Keratinocyte (primary cell): ENCODE measurements around the gene CACNA1C.

ENCODE experiments used
- CTCF ChIP-seq, 3 experiments: IDR thresholded peaks in 1 of 3; conservative IDR thresholded peaks in 1 of 3; optimal IDR thresholded peaks in 1 of 3; 2 replicates in 2 of 3; 3 replicates in 1 of 3; pipeline versions ENCODE3 to v1.5.1; 2011; ENCODE audit warnings: low read length in 3 of 3, mild to moderate bottlenecking in 3 of 3, moderate library complexity in 2 of 3, control low read depth in 1 of 3, inconsistent platforms in 1 of 3; ENCODE audit not compliant: insufficient read depth in 2 of 3; ENCODE audit errors: extremely low read depth in 1 of 3
- EZH2 ChIP-seq: IDR thresholded peaks from one replicate; pipeline ENCODE4 v1.6.1; 2012; ENCODE audit warnings: inconsistent platforms, mild to moderate bottlenecking, low read length, moderate library complexity

GRCh38 chr12:2374092-2374906, 321.5 kb downstream of the CACNA1C start:
- TF ChIP-seq CTCF (optimal IDR thresholded peaks at IDR 0.05 in 1 of 3, IDR thresholded peaks at IDR 0.05 in 1 of 3, conservative IDR thresholded peaks at IDR 0.05 in 1 of 3; ENCODE audit: extremely low read depth in 1 of 3, insufficient read depth in 2 of 3, low read length in 3 of 3) (no peak), EZH2 (no peak)
